ENCODE data around the gene LIN54. TPM values are rescaled to one million over a fixed set of nuclear protein-coding genes. Genes with fewer than 3 reads are reported as not detected.
"Not testable (repeated sequence)": the region's sequence is repeated elsewhere in the genome, so short reads cannot be mapped to it uniquely, and the experiment has no call there.

Gene LIN54
- 7.8 TPM for polyA plus RNA-seq (ENCODE audit: insufficient read length)

DNA sequence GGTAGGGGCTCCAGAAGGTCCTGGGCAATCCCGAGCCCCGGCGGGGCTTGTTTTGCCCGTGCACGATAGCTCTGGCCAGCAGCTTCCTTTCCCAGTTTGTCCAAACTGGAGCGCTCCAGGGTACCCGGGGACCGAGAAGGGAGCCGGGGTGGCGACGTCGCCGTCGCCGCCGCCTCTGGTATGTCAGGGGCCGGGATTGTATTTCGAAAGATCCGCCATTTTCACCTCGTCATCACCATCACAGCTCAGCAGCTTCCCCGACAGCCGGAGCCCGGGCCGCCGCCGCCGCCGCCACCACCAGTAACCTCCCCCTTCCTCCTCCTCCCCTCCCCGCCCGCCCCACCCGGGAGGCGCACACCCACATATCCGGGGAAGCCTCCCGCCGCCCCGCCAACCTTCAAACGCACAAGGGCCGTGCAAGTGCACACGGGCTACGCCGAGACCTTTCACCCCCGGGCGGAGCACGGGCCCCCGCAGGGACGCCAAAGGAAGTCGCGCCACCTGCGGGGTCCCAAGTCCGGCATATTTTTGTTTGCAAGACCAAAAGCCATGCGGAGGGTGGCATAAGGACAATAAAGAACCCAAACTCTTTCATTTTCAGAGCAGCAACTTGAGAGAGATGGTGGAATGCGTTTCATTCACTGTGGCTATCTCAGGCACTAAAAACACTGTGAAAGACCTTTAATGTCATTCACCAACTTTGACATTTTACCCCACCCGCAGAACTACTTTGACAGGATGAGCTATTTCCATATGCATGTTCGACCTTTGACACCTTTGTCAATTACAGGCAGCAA, at the start of gene LIN54:
LIN54 (minus strand) TSS at position 302 of the 797 bp plus-strand sequence. CDS start 25,979 bp downstream, outside the sequence.
- peak; percentile 51 for DNase-seq

DNA sequence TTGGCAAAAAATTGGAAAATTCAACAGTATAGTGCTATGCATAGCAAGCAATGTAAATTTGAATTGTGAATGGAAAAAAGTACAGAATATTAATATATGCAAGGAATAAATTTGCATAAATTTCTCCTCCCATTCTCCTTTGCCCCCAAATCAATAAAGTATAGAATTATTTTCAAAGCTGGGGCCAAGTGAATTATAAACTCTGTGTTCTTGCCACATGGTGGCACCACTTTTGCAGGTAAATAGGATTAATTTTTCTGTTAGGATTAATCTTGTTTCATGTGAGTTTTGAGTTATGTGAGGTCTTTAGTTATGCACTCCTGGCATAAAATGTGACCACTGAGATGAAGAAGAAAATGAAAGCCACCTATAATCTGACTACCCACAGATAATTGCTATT, 44.3 kb upstream of the LIN54 start:
- DNase-seq: no peak

DNA sequence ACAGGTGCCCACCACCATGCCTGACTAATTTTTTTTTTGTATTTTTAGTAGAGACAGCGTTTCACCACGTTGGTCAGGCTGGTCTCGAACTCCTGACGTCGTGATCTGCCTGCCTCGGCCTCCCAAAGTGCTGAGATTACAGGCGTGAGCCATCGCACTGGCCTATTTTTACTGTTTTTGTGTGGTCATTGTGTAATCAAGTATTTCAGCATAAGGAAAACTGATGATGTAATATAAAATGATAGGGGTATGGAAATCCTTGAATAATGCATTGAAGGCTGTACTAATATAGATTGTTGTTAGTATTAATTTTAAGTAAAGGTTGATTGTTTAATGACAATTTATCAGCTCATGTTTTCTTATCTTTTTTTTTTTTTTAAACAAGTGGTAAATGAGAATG, 38.2 kb upstream of the LIN54 start:
- DNase-seq: not testable (repeated sequence)

DNA sequence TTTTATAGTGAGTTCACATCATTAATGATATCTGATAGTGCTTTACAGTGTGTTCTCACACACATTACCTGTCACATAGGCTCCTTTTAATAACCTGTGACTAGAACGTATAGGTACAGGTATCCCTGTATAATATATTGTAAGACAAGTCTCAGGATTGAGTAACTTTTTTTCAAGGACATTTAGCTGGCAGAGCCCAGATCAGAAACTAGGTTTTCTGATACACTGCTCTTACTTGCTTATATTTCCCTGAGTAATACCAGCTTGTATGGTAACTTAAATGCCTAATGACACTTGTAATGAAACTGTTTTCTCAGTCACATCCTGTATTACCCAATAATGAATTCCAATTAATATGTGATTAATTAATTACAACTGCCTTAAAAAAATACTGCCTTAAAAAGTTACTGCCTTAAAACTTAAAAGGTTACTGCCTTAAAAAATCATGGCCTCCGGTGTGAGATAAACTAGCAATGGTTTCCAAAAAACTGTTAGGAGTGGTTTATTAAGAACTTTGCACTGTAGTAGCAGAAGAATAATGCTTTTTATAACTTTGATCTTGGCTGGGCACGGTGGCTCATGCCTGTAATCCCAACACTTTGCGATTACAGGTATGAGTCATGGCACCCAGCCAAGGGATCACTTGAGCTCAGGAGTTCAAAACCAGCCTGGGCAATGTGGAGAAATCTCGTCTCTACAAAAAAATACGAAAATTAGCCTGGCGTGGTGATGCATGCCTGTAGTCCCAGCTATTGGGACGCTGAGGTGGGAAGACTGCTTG, 36.3 kb upstream of the LIN54 start:
- no peak for DNase-seq

DNA sequence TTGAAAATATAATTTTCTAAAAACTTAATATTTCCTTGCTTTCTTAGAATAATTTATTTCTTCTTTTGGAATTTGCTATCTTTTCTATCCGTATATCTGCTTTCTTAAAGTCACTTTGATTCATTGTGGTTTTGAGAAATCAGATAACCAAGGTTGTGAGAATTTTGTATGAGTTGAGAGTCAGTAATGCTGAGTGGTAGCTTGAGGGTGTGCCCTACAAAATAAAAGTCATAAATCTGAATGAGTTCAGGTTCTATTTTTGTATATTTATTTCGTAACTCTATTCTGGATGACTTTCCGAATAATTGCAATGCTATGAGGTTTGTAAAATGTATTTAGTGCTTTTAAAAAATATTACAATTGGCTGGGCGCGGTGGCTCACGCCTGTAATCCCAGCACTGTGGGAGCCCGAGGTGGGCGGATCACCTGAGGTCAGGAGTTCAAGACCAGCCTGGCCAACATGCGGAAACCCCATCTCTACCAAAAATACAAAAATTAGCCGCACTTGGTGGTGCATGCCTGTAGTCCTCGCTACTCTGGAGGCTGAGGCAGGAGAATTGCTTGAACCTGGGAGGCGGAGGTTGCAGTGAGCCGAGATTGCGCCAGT, 33.3 kb upstream of the LIN54 start:
- DNase-seq: no peak

DNA sequence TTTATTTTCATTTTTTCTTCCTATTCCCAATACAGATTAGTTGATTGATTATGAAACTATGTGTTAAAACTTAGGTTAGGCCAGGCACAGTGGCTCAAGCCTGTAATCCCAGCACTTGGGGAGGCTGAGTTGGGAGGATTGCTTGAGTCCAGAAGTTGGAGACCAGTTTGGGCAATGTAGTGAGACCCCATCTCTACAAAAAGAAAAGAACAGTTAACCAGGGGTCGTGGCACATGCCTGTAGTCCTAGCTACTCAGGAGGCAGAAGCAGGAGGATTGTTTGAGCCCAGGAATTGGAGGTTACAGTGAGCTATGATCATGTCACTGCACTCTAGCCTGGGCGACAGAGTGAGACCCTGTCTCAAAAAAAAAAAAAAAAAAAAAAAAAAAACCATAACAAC, 32.5 kb upstream of the LIN54 start:
- DNase-seq: not testable (repeated sequence)

DNA sequence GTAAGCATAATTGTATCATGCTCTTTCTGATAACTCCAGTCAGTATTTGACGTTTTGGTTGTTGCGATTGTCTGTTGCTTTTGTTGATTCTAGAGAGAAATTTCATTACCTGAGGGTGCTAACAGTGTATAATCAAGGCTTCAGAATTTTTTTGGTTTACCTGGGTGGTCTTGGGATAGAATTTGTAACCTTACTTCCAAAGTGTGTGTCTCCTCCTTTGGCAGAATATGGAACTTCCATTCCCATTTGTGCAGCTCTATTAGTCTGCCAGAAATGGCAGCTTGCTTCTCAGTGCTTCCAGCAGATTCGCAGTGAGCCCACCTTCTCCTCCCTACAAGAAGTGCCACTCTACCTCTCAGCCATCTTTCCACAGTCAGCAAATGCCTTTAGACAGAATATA, 29.6 kb upstream of the LIN54 start:
- no peak for DNase-seq

DNA sequence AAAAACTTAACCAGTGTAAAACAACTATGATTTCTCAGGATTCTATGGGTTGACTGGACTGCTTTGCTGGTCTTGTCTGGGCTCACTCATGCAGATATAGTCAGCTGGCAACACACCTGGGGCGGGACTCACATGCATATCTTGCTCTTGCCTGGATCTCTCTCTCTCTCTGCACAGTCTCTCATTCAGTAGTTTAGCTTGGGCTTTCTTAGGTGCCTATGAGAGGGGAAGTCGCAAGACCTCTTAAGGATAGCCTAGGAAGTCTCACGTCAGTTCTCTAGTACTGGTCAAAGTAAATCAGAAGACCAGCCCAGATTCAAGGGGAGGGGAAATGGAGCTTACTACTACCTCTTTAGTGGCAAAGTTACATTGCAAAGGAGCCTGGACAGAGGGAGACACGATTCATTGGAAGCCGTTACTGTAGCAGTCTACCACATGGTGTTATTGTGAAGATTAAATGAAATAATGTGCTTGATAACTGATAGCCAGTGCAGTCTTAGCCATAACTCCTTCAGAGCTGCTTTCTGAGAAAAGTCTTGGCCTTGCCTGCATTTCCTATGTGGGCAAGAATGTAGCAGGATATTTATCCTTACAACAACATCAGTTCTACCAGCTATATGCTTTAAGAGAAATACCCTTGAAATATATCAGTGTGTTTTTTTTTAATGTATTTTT, 26.5 kb upstream of the LIN54 start:
- no peak for DNase-seq

DNA sequence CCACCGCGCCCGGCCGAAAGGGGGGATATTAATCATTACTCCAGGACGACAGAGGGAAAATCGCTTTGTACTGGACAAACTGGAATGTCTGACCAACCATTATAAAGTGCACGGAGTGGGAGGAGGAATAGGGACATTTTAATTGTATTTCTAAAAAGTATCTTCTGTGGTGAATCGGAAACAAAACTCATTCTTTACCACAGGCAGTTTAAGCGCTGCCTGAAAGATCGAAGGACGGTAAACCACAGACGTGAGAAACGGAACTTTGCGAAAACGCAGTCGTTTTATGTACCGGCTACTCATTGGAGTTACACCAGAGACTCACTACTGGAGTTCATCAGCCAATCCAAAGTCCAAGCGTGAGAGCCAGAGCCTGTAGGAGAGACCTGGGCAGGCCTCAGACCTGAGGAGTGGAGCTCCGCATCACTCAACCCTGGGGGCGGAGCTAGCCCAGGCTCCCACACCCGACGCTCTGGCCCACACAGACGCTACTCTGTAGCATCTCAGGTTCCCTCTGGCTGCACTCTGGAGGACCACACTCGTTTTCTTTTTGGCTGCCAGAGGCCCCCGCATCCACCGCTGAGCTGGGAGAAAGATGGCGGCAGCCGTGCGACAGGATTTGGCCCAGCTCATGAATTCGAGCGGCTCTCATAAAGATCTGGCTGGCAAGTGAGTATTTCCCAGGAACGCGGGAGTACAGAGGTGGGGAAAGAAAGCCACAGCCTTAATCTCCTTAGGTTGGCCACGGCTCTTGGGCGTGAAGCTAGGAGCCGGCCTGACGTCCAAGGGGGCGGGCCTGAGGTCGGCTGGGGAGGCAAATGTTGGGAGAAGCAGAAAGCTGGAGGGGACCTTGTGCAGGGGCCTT, 24.2 kb upstream of the LIN54 start, which contains the start of gene COPS4:
COPS4 (plus strand) TSS at position 554 of the 865 bp plus-strand sequence; CDS start at position 596, 42 bp downstream.
- peak; percentile 99 for DNase-seq

DNA sequence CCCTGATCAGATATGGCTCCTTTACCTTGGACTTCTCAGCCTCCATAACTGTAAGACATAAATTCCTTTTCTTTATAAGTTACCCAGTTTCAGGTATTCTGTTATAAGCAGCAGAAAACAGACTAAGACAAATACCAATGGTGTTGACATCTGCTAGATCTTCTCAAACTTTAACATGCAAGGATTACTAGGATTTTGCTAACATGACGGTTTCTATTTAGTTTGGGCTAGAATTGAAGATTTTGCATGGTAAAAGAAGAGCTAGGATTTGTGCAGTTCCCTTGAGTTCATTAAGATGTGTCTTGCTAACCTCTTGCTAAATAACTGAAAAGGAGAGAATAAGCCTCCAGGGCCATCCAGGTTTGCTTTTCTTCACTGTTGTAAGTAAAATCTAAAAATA, 19.1 kb upstream of the LIN54 start:
- DNase-seq: no peak

DNA sequence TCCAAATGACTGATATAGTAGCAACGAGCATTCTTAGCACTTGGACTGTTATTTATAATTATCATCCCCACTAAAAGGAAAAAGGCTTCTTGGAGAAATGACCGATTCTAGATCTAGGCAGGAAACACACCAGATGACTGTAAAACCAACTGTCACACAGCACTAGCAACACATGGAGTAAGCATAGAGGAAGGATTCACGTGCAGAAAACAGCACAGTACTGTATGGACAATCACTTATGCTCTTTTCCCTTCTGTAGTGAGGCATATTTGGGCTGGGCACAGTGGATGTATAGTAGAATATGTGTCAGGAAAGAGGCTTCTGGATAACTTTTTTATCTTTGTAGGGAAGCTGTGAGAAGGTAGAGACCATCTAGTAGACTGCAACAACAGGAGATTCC, 18.4 kb upstream of the LIN54 start:
- no peak for DNase-seq

DNA sequence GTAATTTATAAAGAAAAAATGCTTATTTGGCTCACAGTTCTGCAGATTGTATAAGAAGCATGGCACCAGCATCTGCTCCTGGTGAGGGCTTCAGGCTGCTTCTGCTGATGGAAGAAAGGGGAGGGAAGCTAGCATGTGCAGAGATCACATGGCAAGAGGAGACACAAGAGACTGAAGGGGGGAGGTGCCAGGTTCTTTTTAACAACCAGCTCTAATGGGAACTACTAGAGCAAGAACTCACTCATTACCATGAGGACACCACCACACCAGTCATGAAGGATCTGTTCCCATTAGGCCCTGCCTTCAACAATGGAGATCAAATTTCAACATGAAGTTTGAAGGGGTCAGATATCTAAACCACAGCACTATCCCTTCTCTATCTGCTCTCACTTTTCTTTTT, 14.9 kb upstream of the LIN54 start:
- DNase-seq: no peak

DNA sequence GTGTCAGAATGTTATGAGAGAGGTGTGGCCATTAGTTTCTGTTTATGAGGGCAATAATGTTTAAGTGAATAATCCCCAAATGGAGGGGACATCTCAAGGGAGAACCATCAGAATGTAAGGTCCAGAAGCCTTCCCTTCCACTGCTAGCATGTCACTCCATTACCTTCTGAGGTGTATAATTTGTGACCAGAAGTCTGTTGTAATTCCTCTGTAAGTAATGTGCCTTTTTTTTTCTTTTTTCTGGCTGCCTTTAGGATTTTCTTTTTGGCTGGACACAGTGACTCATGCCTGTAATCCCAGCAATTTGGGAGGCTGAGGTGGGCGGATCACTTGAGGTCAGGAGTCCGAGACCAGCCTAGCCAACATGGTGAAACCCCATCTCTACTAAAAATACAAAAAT, 13.6 kb upstream of the LIN54 start:
- no peak for DNase-seq

DNA sequence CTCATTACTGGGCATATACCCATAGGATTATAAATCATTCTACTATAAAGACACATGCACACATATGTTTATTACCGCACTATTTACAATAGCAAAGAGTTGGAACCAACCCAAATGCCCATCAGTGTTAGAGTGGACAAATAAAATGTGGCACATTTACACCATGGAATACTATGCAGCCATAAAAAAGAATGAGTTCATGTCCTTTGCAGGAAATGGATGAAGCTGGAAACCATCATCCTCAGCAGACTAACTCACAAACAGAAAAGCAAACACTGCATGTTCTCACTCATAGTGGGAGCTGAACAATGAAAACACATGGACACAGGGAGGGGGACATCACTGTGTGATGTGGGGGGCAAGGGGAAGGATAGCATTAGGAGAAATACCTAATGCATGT, 13.0 kb upstream of the LIN54 start:
- DNase-seq: not testable (repeated sequence)

DNA sequence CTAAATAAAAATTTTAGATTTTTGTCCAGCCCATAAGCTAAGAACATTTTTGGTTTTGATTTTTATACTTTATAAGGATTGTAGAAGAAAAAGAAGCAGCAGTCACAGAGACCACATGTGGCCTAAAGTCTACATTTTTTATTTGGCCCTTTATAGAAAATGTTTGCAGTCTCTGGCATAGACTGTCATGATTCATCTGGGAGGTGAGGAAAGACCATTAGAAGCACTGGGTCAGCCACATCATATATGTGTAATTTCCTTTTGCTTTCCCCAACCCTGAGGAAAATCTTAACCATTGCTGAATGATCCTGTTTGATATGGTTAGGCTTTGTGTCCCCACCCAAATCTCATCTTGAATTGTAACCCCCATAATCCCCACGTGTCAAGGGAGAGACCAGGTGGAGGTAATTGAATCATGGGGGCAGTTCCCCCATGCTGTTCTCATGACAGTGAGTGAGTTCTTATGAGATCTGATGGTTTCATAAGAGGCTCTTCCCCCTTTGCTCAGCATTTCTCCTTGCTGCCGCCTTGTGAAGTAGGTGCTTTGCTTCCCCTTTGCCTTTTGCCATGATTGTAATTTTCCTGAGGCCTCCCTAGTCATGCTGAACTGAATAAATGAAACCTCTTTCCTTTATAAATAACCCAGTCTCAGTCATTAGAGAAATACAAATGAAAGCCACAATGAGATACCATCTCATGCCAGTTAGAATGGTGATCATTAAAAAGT, 12.3 kb upstream of the LIN54 start:
- no peak for DNase-seq

DNA sequence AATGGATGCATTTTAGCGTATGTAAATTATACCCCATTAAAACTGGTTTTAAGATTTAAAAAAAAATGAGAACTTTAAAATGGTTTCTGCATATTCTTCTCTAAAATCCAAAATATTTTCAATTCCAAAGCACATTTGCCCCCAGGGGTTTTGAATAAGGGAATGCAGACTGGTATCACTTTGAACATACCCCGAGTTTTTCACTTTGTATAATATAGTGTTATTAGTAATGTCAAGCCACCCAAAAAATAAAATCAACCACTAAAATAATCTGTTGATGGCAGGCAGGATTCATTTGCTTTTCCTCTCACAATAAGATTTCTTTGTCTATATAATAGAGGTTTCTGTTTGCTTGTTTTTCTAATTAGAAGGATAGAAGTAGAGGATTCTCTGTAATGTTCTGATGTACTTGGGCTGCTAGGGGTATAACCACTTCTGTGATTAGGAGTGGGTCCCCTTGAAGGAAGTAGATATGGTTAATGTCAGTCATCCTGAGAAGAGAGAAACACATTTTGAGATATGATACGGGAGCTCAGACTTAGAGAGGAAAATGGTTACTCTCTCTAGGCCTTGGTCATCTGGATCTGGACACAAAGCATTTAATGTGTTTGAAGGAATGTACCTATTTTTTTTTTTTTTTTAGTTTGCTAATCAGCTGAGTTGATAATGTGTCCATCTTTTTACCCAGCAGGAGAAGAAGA, 9.3 kb upstream of the LIN54 start:
- no peak for DNase-seq

DNA sequence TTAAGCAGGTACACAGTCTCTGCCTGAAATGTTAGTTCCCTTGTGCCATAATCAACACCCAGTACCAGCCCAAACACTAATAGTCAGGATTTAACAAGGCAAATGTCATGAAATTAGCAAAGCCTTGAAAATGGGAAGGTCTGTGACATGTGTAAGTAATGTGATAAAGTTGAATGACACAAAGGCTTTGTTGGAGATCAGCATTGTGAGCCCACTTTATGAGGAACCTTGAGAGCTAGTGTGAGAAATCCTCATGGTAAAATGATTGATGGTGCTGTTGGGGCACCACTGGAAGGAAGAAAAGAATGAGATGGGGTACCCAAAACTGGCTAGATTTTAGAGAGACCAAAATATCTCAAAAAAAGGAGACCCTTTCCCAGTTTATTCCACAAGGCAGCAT, 3.3 kb upstream of the LIN54 start:
- no peak for DNase-seq

DNA sequence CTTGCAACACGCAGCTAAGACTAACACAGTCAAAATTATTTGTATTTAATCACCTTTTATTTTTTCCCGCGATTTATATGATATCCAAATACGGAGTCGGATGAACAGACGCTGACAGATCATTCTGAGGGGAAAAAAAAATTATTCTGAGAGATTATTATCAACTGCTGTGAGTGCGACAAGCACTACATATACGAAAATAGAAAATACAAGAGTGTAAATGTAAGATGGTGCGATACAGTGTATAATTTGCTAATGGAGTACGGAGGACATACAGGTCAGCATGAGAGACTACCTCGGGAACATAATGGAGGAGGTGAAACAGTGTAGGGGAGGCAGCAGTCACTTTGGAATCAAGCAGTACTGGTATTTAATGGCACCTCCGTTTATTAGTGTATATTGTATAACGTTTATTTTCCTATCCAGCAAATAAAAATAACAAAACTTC, 2.8 kb upstream of the LIN54 start:
- DNase-seq: no peak

DNA sequence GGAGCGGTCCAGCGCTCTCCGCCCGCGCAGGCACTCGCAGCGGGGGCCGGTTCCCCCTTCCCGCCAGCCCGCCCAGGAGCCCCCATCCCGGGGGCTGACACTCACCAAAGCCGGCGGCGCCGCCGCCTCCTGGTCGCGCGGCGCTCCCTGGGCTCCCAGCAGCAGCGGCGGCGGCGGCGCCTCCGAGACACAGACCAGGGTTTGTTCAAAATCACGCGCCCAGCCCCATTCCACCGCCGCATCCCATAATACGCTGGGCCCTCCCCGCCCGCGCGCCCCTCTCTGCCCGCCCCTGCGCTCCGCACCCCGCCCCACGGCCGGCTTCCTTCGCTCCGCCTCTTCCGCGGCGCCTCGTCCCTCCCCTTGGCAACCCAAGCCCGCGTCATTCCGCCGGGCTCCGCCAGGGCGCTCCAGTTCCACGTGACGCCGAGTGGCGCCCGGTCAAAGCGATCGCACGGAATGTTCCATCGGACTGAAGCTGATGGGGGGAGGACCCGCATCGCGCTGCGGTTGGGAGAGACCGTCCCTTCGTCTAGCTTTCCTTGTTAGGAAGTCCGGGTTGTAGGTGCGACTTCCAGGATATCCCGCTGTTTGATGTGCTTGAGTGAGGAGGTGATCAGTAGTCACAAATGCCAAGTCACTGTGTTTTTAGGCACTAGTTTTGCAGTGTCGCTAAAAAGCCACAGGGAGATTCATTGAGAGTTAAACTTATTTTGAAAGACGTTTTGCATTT, 2.2 kb upstream of the LIN54 start:
- DNase-seq: peak; percentile 99

Data from hindlimb muscle (tissue), 1 donor.